Measurements from ENCODE around the gene THBS2.

DNA sequence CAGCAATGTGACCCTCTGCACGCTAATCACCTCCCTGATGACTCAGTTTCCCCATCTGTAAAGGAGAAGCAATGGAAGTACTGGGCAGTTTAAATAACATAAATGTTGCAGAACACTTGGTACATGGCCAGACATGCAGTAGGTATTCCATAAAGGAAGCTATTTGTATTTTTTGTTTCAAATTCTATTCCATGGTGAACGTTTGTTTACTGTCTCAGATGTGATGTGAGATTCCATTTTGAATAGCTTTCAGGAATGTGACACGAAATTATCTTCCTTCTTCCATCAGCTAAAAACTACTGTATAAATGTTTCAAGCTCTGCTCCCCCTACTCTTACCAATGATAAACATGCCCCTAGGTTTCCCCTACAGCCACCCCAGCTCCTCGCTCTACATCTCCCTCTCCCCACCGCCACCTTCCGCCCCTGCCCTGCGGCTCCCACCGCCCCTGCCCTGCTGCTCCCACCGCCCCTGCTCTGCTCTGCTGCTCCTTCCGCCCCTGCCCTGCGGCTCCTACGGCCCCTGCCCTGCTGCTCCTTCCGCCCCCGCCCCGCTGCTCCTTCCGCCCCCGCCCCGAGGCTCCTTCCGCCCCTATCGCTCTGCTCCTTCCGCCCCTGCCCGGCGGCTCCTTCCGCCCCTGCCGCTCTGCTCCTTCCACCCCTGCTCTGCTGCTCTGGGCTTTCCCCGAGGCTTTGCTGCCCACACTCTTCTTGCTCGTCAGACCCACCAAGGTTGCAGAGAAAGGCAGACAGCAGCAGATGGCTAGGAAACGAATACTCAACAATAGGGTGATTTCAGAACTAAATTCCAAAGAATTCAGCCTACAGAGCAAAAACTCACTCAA, 78.9 kb downstream of the THBS2 start:
- TF ChIP-seq, protein P1, sequence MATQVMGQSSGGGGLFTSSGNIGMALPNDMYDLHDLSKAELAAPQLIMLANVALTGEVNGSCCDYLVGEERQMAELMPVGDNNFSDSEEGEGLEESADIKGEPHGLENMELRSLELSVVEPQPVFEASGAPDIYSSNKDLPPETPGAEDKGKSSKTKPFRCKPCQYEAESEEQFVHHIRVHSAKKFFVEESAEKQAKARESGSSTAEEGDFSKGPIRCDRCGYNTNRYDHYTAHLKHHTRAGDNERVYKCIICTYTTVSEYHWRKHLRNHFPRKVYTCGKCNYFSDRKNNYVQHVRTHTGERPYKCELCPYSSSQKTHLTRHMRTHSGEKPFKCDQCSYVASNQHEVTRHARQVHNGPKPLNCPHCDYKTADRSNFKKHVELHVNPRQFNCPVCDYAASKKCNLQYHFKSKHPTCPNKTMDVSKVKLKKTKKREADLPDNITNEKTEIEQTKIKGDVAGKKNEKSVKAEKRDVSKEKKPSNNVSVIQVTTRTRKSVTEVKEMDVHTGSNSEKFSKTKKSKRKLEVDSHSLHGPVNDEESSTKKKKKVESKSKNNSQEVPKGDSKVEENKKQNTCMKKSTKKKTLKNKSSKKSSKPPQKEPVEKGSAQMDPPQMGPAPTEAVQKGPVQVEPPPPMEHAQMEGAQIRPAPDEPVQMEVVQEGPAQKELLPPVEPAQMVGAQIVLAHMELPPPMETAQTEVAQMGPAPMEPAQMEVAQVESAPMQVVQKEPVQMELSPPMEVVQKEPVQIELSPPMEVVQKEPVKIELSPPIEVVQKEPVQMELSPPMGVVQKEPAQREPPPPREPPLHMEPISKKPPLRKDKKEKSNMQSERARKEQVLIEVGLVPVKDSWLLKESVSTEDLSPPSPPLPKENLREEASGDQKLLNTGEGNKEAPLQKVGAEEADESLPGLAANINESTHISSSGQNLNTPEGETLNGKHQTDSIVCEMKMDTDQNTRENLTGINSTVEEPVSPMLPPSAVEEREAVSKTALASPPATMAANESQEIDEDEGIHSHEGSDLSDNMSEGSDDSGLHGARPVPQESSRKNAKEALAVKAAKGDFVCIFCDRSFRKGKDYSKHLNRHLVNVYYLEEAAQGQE (IDR thresholded peaks at IDR 0.05; ENCODE audit: insufficient read depth in 1 of 2, low read depth in 2 of 2, low read length in 2 of 2): no peak
- TF ChIP-seq SIN3A (IDR thresholded peaks at IDR 0.05; ENCODE audit: borderline replicate concordance, insufficient read depth, low read length): no peak
- TF ChIP-seq FOXP2 (optimal IDR thresholded peaks at IDR 0.05; ENCODE audit: borderline replicate concordance, extremely low read depth, extremely low read length, insufficient read depth): no peak
- no peak for TF ChIP-seq TAF1 (IDR thresholded peaks at IDR 0.05; ENCODE audit: borderline replicate concordance, insufficient read depth, low read length)
